ENCODE data around the gene KRT13.
A peak's percentile ranks its signal among the peaks of the same experiment; 100 is the strongest.

KRT13 gene

DNA sequence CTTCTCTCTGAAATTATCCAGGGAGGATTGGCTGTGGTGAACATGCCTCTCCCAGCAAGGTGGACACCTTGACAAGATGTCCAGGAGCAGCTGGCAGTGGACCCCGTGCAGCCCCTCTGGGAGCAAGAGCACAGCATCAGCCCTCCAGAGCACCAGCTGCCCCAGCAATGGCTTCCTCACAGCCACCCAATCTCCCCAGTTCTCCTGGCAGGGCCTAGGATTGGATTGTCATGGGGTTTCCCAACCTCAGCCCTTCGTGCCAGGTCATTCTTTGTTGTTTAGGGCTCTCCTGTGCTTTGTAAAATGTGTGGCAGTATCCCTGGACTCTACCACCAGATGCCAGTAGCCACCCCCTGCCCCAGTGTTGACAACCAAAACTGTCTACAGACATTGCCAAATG, 13.9 kb downstream of the KRT13 start:
- DNase-seq = no peak

DNA sequence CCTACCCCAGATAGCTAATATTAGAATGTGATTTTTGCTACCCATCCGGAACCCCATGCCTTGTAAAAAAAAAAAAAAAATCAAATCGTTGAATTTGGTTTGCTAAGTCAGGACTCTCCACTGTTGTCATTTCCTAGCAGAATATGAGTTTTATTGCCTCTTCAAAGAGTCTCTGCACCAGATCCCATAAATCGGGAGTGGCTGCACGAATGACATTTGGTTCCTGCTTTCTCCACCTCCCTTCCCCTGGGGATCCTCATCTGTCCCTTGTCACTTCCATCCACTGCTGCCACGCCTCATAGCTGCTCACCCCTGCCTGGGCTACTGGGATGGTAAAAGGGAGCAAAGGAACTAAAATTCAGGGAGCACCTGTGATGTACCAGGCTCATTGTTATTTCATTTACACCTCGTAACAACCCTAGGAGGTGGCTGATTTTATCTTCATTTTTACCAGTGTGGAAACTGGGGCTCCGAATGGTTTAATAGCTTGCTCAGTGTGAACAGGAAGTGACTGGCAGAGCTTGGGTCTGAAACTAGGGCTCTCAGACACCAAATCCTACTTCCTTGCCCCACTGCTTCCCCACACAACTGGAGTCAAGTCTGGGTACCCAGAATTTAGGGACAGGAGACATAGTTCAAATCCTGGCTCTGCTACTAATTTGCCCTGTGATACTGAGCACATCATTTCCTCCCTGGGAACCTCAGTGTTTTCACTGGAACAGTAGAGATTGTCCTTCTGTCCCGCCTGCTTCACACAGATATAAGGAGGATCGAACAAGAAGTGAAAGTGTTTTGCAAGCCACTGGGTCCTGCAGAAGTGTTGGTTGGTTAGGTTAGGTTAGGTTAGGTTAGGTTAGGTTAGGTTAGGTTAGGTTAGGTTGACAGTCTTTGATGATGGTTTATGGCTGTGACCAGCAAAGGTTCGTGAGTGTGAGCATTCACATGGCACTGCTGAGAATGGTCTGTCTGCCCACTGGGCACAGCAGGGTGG, 15.1 kb downstream of the KRT13 start:
- DNase-seq = no peak

DNA sequence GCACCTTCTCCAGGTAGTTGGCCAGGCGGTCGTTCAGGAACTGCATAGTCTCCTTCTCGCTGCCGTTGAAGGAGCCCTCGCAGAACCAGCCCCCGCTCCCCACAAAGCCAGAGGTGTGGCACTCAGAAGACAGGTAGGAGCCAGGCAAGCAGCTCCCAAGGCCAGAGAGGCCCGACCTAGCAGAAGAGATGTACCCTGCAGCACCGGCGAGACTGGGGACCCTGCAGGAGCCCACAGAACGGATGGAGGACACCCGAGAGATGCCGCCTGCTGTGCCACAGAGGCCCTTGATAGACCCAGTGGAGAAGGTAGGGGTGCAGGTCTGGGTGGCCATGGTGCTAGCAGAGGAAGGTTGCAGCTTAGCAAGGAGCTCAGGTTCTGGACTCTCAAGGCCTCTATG, 15.9 kb downstream of the KRT13 start, which contains the start of gene KRT36:
Gene KRT36 (minus strand): TSS at position 380 of the 400 bp plus-strand sequence. CDS start 46 bp downstream, at position 334.
- DNase-seq = no peak

DNA sequence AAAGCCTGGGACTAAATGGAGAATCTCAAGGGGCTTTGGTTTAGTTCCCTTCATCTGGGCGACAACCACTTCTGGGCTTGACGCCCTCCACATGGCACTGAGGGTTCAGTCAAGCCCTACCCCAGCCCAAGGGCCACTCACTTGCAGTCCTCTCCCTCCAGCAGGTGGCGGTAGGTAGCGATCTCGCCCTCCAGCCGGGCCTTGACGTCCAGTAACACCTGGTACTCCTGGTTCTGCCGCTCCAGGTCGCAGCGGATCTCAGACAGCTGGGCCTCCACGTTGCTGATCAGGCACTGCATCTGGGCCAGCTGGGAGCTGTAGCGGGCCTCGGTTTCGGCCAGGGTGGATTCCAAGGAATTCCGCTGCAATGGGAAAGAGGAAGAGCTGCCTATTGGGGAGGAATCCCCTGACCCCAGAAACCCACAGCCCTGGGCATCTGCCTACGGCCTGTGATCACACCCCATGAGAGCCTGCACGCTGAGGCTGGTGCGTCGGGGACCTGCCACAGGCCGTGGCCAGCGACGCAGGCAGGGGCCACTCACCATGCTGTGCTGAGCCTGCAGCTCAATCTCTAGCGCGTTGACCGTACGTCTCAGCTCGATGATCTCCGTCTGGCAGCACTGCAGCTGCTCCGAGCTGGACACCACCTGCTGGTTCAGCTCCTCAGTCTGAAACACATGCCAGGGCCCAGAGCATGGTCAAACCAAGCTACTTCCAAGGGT, 18.4 kb downstream of the KRT13 start:
- peak; percentile 78 for DNase-seq

DNA sequence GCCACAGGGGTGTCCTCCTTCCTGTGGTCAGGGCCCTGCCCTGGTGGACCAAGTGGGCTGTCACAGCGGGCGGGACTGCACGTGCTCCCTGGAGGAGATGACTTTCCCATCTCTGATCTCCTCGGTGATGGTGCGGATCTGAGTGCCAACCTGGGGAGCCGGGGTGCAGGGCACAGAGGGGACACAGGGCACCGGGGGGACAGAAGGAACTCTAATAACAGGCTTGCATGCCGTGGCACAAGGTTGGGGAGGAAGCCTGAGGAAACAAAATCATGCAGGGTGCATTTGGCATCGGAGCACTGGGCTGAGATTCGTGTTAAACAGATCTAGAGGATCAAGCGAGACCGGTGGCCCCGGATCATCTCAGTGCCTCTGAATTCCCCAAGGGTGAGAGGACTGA, 19.1 kb downstream of the KRT13 start:
- DNase-seq = no peak

DNA sequence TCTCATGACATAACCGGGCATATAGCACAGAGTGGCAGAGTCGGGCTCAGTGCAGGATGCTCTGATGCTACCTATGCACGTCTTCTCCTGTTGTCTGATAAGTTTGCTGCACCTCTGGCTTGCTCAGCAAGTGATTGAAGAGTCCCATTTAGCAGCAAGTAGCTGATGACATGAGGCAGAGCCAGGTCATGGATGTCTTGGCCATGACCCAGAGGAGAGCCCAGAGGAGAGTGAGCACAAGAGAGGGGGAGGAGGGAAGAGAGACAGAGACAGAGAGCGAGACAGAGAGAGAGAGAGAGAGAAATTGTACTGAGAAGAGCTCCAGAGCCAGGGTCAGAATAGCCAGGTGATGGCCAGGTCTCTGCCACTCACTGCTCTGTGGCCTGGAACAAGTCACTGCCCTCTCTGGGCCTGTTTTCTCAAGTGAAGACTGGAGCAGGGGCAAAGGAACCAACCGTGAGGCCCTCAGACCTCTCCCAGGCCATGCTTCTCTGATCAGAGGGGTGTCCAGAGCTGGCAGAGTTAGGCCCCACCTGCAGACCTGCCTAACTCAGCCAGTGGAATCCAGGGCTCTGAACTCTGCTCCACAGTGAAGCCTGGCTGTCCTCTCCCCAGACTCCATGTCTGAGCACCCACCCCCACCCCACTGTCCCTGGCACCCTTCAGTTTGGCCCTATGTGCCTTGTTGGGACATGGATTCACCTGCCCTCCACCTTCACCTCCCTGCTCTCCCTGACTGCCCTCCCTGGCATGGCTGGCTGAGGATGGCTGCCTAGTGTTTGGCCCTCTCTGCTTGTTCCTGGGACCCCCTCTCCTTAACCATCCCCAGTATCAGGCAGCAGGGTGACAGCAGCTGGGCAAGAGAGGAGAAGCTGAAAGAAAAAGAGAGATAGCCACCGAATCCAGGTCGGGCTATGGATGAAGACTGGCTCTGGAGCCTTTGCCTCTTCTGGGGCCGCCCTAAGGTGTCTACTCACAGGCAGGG, 20.2 kb downstream of the KRT13 start:
- DNase-seq = no peak

DNA sequence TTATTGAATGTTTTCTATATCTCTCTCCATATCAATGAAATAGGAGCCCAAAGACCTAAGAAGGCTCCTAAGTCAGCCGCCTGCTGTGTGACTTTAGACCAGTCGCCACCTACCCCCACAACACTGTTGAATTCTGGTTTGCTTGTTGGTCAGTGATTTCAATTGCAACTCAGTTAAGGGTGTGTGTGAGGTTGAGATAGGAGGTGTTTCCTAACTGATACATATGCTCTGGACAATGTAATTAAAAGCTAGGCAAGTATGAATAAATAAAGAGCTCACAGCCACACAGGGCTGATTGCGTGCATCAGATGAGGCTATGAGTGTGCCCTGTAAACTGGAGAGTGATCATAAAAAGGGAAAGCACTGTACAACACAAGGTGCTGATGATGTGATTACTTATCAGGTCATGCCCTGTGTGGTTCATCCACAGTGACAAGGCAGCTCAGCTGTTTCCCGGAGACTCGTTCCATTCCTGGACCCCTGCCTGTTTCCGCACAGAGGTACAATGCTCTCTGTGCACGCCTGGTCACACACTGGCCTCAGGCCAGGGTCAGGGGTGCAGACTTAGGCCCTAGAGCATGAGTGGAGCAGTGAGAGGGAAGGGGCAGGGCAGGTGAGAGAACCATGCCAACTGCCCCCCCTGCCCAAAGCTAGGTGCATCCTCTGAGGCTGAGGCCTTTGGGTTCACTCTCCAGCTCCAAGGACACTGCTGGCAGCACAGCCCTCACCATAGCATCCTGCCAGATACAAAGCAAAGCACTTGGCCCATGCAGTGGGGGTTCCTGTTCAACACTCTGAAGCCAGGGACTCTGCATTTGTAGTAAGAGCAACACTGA, 21.2 kb downstream of the KRT13 start:
- DNase-seq = no peak

DNA sequence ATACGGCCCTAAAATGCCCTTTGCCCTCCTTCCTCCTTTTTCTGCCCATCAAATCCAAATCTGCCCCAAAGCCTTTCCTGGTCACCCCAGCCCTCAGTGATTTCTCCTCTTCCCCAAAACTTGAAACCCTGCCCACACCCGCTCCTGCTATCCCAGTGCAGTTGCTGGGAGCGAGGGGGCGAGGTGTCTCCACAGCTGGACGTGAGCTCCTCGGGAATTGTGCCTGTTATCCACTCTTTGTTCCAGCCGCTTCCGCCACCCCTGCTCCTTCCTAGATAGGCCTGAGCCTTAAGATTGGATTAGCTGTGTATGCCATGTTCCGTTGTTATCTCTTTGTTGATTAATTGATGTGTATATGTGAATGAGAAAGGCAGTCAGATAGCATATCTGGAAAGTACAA, 21.9 kb downstream of the KRT13 start:
- no peak for DNase-seq

DNA sequence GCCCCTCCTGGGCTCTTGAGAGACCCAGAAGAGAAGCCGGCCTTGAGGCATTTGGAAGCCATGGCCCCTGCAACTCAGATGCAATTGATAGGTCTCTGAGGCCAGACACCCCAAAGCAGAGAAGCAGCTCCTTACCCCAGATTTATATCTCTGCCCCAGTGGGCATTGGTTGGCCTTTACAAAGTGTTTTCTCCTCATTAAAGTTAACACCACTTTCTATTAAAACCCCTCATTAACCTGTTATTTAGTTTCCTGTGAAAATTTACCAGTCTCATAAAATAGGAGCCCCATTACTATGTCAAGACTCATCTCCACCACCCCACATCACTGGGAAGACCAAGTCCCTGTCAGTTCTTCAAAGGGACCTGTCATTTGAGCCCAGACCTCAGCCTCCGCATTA, 24.4 kb downstream of the KRT13 start, which contains the start of gene KRT35:
Gene KRT35 (minus strand): TSS at position 116 of the 400 bp plus-strand sequence. CDS start 54 bp downstream, at position 62.
- DNase-seq = no peak

DNA sequence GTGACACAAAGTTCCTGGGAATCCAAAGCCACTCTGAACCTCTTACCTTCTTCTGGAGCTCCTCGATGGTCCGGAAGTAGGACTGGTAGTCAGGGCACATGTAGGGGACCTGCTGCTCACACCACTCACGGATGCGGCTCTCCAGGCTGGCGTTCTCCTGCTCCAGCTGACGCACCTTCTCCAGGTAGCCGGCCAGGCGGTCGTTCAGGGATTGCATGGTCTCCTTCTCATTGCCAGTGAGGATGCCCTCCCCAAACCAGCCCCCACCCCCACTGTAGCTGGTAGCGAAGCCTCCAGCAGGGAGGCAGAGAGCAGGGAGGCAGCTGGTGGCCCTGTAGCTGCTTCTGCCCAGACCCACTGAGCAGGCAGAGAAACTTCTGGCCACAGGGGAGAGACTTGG, 24.8 kb downstream of the KRT13 start:
- no peak for DNase-seq

DNA sequence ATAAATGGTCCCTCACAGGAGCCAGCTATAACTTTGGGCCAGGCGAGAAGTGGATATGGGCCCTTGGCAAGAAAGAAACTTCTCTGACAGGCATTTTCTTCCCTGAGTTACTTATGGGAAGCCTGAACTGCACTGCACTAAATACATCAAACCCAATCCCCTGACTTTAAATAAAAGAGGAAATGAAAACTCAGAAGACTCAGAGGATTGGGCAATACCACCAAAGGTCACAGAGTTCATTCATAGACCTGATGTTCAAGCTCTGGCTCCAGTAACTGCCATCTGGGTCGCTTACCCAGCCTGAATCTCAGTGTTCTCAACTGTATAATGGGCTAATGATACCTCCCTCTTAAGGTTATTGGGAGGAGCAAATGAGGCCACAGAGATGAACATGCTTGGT, 25.3 kb downstream of the KRT13 start:
- DNase-seq = no peak

DNA sequence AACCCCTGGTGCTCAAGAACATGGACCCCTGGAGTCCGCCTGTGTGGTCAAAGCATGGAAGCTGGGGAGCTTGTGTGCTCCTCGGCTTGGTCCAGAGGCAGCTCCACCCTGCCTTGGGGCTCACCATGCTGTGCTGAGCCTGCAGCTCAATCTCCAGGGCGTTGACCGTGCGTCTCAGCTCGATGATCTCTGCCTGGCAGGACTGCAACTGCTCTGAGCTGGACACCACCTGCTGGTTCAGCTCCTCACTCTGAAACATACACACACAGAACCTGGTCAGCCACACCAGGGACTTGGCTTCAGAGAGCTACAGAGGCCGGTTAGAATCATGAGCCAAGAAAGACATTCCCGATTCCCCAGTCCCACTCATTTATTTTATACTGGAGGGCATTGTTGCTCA, 27.2 kb downstream of the KRT13 start:
- DNase-seq = no peak

DNA sequence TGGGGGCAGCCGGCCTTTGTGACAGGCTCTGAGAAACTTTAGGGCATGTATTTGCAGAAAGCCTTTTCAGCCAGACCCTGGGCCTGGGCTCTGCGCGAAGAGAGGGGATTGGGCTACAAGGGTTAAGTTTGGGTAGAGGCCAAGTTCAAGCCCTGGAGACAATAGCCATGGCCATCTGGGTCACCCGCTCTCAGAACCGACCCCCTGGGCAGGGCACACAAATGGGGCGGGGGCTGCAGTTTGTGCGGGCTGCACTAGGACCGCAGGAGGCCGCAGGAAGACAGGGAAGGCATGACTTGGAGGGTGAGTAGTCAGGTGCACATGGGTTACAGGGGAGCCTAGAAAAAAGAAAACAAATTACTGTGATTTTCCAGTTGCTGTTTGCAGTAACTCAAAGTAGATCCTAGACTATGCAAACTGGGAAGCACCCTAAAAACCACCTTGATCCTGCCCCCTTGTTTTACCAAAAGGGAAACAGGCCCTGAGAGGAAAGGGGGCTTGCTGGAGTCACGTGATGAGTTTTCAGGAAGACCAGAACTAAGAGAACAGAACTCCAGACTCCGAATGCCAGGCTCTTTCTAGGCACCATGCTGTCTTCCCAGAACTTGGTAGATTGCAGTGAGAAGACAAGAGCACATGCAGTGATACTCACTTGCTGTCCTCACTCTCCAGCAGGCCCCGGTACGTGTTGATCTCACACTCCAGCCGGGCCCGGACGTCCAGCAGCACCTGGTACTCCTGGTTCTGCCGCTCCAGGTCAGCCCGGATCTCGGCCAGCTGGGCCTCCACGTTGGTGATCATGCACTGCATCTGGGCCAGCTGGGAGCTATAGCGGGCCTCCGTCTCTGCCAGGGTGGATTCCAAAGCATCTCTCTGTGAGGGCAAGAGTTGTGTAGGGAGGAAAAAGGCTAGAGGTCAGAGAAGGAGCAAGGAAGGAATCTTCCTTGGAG, 28.3 kb downstream of the KRT13 start:
- DNase-seq = no peak

DNA sequence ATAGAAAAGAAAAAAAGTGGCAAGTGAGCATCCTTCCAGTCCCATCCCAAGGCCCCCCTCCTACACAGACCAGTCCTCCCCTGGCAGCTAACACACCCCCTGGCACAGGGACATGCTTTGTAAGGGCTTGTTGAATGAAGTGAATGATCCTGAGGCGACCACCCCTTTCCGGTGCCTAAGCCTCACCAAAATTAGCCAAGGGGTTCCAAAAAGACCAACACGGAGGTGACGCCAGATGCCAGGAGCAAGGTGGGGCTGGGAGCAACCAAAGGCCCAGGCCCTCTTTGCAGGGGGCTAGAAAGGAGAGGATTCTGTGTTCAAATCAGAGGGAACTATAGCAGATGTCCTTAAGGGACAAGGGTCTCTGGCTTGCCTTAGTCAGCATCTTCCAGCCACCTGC, 30.0 kb downstream of the KRT13 start:
- DNase-seq = no peak

DNA sequence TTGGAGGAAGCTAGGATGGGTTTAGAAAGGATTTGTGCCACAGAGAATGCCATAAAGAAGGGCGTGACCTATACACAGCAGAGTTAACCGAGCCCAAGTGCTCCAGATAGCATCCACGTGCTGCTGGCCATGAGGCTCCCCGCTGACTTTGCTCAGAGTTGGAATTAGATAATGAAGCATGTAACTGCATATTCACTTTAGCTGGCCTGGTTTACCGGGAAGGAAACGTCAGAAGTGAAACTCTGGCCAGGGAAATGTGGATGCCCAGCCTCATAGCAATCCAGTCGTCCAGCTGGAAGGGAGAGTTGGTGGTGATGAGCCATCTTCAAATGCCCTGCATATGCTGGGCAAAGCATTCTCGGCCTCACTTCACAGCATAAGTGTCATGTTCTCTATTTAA, 30.5 kb downstream of the KRT13 start:
- no peak for DNase-seq

DNA sequence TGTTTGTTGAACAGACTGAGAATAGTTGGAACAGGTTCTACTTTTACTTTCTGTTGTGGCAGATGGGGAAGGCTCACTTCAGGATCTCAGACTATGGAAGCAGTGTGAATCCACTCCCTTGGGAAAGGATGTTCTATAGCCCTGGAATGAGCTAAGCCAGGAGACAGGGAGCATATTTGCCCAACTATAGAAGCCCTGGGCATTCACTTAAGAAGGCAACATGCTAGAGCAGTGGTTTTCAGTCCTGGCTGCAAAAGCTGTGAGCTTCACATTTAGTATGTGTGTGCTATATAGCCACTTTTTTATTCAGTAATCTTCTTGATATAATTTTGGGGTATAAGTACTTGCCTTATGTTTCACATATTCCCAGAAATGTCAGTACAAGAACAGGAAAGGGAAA, 37.1 kb downstream of the KRT13 start:
- no peak for DNase-seq

DNA sequence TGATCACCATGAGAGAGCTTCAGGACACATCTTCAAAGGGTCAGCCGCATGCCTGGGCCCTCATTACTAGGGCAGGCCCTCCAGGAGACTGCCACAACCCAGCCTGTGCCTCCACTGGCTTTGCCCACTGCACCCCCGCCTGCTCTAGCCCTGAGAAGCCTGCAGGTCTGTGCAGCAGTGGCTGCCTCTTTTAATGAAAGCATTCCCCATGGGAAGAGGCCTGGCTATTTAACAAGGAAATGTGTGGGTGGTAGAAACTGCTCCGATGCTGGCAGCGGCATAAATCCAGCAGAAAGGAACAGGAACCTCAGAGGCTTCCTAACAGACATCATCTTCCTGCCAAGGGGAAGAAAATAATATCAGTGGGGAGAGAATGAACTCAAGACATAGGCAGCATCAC, 37.9 kb downstream of the KRT13 start:
- no peak for DNase-seq

DNA sequence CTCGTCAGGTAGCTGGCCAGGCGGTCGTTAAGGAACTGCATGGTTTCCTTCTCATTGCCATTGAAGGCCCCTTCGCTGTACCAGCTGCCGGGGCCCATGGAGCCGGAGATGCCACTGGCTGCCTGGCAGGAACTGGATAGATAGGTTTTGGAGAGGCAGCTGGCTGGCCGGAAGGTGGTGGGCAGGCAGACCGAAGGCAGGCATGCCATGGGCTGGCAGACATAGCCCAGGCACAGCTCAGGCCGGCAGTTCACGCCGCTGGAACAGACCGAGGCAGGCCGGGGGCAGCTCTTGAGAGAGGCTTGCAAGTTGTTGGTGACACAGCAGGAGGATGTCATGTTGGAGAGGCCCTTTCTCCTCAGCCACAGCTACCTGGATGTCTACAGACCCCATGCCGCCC, 38.4 kb downstream of the KRT13 start, which contains the start of gene KRT32:
Gene KRT32 (minus strand): TSS at position 399 of the 400 bp plus-strand sequence. CDS start 61 bp downstream, at position 338.
- peak; percentile 52 for DNase-seq

DNA sequence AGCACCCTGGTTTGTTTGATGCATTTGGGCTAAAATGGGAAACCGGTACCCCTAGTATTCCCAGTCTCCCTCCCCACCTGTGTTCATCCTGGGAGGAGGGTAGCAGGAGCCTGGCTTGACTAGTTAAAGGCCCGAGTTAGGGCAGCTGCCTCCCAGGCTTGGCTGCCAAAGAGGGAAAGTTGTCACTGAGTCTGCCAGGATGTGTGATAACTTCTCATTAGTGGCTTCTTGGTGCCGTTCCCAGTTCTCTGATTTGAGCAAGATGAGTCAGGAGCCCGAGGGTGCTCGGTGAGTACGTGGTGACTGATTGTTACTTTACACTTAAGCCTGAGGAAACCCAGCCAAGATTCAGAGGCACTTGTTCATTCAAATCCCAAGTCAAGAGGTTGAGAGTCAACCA, 40.7 kb downstream of the KRT13 start:
- DNase-seq = peak; percentile 47

DNA sequence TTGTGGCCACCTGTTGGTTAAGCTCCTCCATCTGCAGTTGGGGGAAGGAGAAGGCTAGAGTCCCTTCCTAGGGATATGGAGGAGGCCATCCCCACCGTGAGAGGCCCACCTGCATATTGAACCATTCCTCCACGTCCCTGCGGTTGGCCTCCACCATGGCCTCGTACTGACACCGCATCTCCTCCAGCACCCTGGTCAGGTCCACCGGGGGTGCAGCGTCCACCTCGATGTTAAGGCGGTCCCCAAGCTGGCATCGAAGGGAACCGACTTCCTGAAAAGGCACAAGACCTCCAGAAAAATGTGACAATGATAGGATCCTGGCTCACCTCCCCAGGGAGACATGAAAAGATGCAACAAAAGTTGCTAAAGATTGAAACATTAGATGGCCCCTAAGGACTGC, 41.2 kb downstream of the KRT13 start:
- DNase-seq = no peak
